NCI-H524 (cell line): ENCODE data around the gene NFE2L3.
A peak's percentile ranks its signal among the peaks of the same experiment; 100 is the strongest.

Experiments used
- DNase-seq, 2 experiments: peaks; one replicate each; lab custom pipeline; 2025; lab: John Stamatoyannopoulos, UW

NFE2L3 gene

GRCh38 chr7:26200444-26201246 is 48.6 kb downstream of the NFE2L3 start, which contains the start of gene HNRNPA2B1:
TSS of gene HNRNPA2B1 (minus strand) at chr7:26200746. CDS start at chr7:26200577, 169 bp downstream.
- DNase-seq, result peak; percentile 98 to 99

- peak; percentile 92 to 95 for DNase-seq
These were observed 49.4 kb downstream of the NFE2L3 start, which contains the start of gene CBX3 for GRCh38 chr7:26201247-26202018. TSS of gene CBX3 (plus strand) at chr7:26201745. CDS start at chr7:26202999, 1,254 bp downstream.

- DNase-seq, result peak; percentile 39 to 40
These were observed 50.3 kb downstream of the NFE2L3 start for GRCh38 chr7:26202019-26202990.

GRCh38 chr7:26203016-26203415 is 51.0 kb downstream of the NFE2L3 start:
- no peak for DNase-seq

GRCh38 chr7:26208040-26208439 is 56.0 kb downstream of the NFE2L3 start:
- no peak for DNase-seq

GRCh38 chr7:26212921-26213718 is 61.1 kb downstream of the NFE2L3 start:
- DNase-seq, result no peak

- DNase-seq, result no peak
These were observed 62.0 kb downstream of the NFE2L3 start for GRCh38 chr7:26213807-26214515.

- DNase-seq, result no peak
These were observed 64.1 kb downstream of the NFE2L3 start for GRCh38 chr7:26216049-26216448.

GRCh38 chr7:26224359-26224758 is 72.4 kb downstream of the NFE2L3 start:
- DNase-seq, result no peak

GRCh38 chr7:26227987-26228386 is 76.0 kb downstream of the NFE2L3 start:
- DNase-seq, result no peak

GRCh38 chr7:26233902-26234511 is 82.0 kb downstream of the NFE2L3 start:
- DNase-seq, result no peak
